Lower lobe of right lung (tissue), 2 donors: ENCODE data around the gene FOLR1. TPM values are rescaled to one million over a fixed set of nuclear protein-coding genes. Genes with fewer than 3 reads are reported as not detected.

Source experiments
- ATAC-seq, 2 donors: fragments of 200-7000 bp; cut with Tn5 transposase; one replicate each; pipeline ENCODE4 v1.9.1; 2020 to 2022; ENCODE audit warnings: mild to moderate bottlenecking in 2 of 2, moderate library complexity in 2 of 2
- DNase-seq: peaks from one replicate; pipeline ENCODE4 v3.0.0-alpha.2; 2020
- H3K27ac ChIP-seq: fragments of 200-600 bp; one replicate; pipeline ENCODE4 v1.8.0; 2022
- H3K27me3 ChIP-seq: fragments of 200-600 bp; one replicate; pipeline ENCODE4 v1.8.0; 2022; ENCODE audit warnings: low read depth
- H3K36me3 ChIP-seq: fragments of 200-600 bp; one replicate; pipeline ENCODE4 v1.8.0; 2022; ENCODE audit warnings: mild to moderate bottlenecking
- H3K4me1 ChIP-seq: fragments of 200-600 bp; one replicate; pipeline ENCODE4 v1.8.0; 2022
- H3K4me3 ChIP-seq: fragments of 200-600 bp; one replicate; pipeline ENCODE4 v1.8.0; 2022; ENCODE audit warnings: mild to moderate bottlenecking
- H3K9me3 ChIP-seq: fragments of 200-600 bp; one replicate; pipeline ENCODE4 v1.8.0; 2022
- intact Hi-C: fragments of 100-400 bp; cut with DNase I; formaldehyde crosslinking; loops from one replicate; pipeline ENCODE4 v1.11.0; 2022
- total RNA-seq: library from RNA; stranded (reverse); fragmentation: NEBNext Ultra II Directional; extraction: Animal tissue kit (Norgen Biotek cat#: 25700); gene quantifications from one replicate; pipeline ENCODE4 v1.2.1, GENCODE V29; 2021
- TF ChIP-seq, protein P1 (sequence below): fragments of 200-600 bp; IDR thresholded peaks from one replicate; pipeline ENCODE4 v1.8.0; 2022; ENCODE audit warnings: antibody characterized with exemption, mild to moderate bottlenecking
- donor health status: DM: no; HTN: yes; CAD: no; lungs with severe emphysema.

FOLR1 gene
- total RNA-seq, 1 donor from 2014 or later = 134 TPM

DNA sequence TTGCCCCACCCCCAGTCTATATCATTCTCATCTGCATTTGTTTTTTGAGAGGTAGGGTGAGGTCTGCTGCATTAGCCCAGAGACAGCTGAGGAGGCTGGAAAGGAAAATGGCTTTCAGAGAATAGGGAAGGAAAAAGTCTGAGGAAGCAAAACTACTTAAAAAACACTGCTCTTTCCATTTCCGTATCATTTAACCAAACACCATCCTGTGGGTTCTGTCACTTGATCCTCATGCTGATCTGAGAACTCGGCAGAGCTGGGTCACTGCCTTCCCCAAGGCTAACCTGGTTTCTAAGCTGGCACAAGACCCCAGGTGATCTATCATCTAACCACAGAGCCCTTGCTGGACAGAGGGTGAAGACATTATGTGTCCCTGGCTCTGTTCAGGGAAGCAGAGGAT is 25.9 kb downstream of the FOLR1 start:
- no peaks in the 10 kb centered on the region for H3K36me3 ChIP-seq
- no peak overlapping the region for H3K27ac ChIP-seq
- peaks cover 13% of the 10 kb centered on the region for H3K4me1 ChIP-seq
- TF ChIP-seq, protein P1, sequence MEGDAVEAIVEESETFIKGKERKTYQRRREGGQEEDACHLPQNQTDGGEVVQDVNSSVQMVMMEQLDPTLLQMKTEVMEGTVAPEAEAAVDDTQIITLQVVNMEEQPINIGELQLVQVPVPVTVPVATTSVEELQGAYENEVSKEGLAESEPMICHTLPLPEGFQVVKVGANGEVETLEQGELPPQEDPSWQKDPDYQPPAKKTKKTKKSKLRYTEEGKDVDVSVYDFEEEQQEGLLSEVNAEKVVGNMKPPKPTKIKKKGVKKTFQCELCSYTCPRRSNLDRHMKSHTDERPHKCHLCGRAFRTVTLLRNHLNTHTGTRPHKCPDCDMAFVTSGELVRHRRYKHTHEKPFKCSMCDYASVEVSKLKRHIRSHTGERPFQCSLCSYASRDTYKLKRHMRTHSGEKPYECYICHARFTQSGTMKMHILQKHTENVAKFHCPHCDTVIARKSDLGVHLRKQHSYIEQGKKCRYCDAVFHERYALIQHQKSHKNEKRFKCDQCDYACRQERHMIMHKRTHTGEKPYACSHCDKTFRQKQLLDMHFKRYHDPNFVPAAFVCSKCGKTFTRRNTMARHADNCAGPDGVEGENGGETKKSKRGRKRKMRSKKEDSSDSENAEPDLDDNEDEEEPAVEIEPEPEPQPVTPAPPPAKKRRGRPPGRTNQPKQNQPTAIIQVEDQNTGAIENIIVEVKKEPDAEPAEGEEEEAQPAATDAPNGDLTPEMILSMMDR = no peak
- H3K4me3 ChIP-seq = no peak overlapping the region
- DNase-seq (no peak), ATAC-seq (peak in 1 of 2 donors; percentile 35)
- no peaks in the 10 kb centered on the region for H3K9me3 ChIP-seq
- intact Hi-C loops = no loop called here
- no peaks in the 10 kb centered on the region for H3K27me3 ChIP-seq

- TF ChIP-seq, protein P1 = no peak
- Histone ChIP-seq H3K36me3 (no peaks in the 10 kb centered on the region), H3K4me1 (peaks cover 13% of the 10 kb centered on the region), H3K4me3 (no peak overlapping the region), H3K27ac (no peak overlapping the region), H3K9me3 (no peaks in the 10 kb centered on the region), H3K27me3 (no peaks in the 10 kb centered on the region)
- ATAC-seq = no peak
- DNase-seq = no peak
- intact Hi-C loops = no loop called here
These were observed 26.4 kb downstream of the FOLR1 start for GRCh38 chr11:72218251-72218745.

GRCh38 chr11:72220696-72221363 is 28.9 kb downstream of the FOLR1 start:
- peaks cover 21% of the 10 kb centered on the region for H3K4me1 ChIP-seq
- no peak overlapping the region for H3K4me3 ChIP-seq
- no peak for ATAC-seq
- TF ChIP-seq, protein P1 = no peak
- H3K27me3 ChIP-seq = no peaks in the 10 kb centered on the region
- no peak overlapping the region for H3K27ac ChIP-seq
- H3K9me3 ChIP-seq = no peaks in the 10 kb centered on the region
- no peaks in the 10 kb centered on the region for H3K36me3 ChIP-seq
- DNase-seq = no peak
- intact Hi-C loops = no loop called here

DNA sequence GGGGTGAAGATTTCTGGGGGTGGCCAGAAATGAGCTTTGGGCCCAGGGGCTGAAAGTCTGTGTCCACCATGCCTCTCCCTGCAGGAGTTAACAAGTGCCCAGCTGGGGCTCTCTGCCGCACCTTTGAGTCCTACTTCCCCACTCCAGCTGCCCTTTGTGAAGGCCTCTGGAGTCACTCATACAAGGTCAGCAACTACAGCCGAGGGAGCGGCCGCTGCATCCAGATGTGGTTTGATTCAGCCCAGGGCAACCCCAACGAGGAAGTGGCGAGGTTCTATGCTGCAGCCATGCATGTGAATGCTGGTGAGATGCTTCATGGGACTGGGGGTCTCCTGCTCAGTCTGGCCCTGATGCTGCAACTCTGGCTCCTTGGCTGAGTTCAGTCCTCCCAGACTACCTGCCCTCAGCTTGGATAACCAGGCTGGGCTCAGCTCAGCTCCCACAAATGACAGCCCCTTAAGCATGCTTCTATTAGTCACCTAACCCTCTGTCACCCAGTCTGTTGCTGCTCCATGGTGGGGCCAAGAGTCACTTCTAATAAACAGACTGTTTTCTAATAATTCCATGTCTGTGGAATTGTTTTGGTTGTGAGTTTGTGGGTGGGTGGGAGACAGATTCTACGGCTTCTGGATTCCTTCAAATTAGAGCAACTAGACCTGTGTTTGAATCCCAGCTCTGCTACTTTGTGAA is 29.6 kb downstream of the FOLR1 start:
- DNase-seq (no peak), ATAC-seq (no peak)
- Histone ChIP-seq H3K9me3 (no peaks in the 10 kb centered on the region), H3K27me3 (no peaks in the 10 kb centered on the region), H3K4me3 (no peak overlapping the region), H3K36me3 (no peaks in the 10 kb centered on the region), H3K4me1 (peaks cover 25% of the 10 kb centered on the region), H3K27ac (peak overlapping the region; percentile 95)
- intact Hi-C loops = no loop called here
- TF ChIP-seq, protein P1 = no peak

DNA sequence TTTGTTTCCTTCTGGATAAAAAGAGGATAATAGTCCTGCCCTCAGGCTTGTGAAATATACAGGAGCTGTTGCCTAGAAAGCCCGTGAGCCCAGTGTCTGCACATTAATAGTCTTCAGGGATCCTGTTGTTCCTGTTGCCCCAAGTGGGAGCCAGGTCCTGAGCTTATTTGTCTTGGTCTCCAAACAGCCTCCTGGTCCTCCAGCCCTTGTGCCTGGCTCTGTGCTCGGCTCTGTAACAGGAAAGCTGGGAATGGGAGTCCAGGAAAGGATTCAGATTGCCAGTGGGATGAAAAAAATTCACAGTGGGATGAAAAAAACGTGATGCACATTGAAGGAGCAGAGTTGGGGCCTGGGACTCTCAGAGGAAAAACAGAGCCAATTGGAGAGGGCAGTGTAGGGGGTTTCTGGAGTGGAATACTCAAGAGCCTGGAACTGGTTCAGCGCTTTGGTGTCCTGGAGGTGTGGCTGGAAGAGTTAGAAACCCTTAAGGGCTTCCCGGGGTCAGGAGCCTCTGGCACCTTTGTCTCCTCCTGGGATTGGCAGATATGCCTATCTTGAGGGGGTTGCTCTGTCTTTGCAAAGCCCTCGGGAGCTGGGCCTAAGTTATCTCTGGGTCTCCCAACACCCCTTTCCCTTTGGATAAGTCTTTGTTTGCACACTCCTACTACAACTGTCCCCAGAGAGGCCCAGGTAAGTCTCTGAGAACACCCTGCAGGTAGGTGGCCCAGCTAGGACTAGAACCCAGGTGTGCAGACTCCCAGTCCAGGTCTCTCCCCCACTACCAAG is 30.4 kb downstream of the FOLR1 start:
- H3K4me1 ChIP-seq = peaks cover 25% of the 10 kb centered on the region
- DNase-seq = no peak
- peak overlapping the region; percentile 81 for H3K4me3 ChIP-seq
- ATAC-seq = no peak
- intact Hi-C loops = no loop called here
- peak overlapping the region; percentile 95 for H3K27ac ChIP-seq
- no peaks in the 10 kb centered on the region for H3K9me3 ChIP-seq
- TF ChIP-seq, protein P1 = no peak
- H3K36me3 ChIP-seq = peaks cover 5% of the 10 kb centered on the region
- H3K27me3 ChIP-seq = no peaks in the 10 kb centered on the region
